HFFc6 (cell line): Measurements from ENCODE around the gene NCOA5. TPM values are rescaled to one million over a fixed set of nuclear protein-coding genes. Genes with fewer than 3 reads are reported as not detected.

ENCODE experiments used
- DNase-seq: peaks from one replicate; pipeline ENCODE4 v3.0.0-alpha.2; 2018
- H3K27ac Mint-ChIP-seq: 2 replicates; pipeline ENCODE4 v1.8.0; 2020; ENCODE audit warnings: mild to moderate bottlenecking, mixed read lengths
- H3K27me3 Mint-ChIP-seq: 2 replicates; pipeline ENCODE4 v1.8.0; 2021; ENCODE audit warnings: mild to moderate bottlenecking, moderate library complexity, mixed read lengths; ENCODE audit not compliant: insufficient read depth
- H3K36me3 Mint-ChIP-seq: 2 replicates; pipeline ENCODE4 v1.8.0; 2021; ENCODE audit warnings: low read depth, mixed read lengths
- H3K4me1 Mint-ChIP-seq: 2 replicates; pipeline ENCODE4 v1.8.0; 2020; ENCODE audit warnings: low read depth, mixed read lengths
- H3K4me3 Mint-ChIP-seq: 2 replicates; pipeline ENCODE4 v1.8.0; 2020; ENCODE audit warnings: mild to moderate bottlenecking, moderate library complexity, mixed read lengths
- H3K9me3 Mint-ChIP-seq: 2 replicates; pipeline ENCODE4 v1.8.0; 2020; ENCODE audit warnings: mild to moderate bottlenecking, mixed read lengths
- total RNA-seq, 6 experiments: library from RNA; stranded (reverse); fragmentation: NEBNext Ultra II Directional; extraction: Animal tissue kit (Norgen Biotek cat#: 25700); gene quantifications; 2 replicates in 1 of 6; 3 replicates in 5 of 6; pipeline ENCODE4 v1.2.3, GENCODE V29; 2021
- TF ChIP-seq, protein P1 (sequence below): fragments of 200-600 bp; sonication (generic); IDR thresholded peaks from 2 replicates; pipeline ENCODE4 v1.5.0; 2021; ENCODE audit warnings: antibody characterized with exemption, mild to moderate bottlenecking

The NCOA5 gene
- total RNA-seq, 6 experiments from 2014 or later = 15.3 to 25.1 (median 23.2) TPM

DNA sequence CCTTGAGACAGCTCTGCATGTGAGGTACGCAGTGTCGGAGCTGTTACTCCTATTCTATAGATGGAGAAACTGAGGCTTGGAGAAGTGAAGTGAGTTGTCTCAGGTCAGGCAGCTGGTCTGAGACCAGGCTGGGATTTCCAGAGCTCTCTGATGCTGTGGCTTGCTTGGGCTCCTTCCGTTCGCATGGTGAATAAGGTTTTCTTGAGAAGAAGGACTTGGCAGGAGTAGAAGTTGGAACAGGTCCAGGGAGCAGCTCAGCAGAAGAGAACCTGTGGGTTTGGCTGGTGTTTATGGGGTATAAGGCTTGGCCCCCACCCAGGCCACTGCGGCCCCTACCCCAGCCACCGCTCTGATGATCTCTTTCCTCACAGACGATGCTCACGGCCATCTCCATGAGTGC, 53.4 kb downstream of the NCOA5 start:
- DNase-seq = no peak
- TF ChIP-seq, protein P1, sequence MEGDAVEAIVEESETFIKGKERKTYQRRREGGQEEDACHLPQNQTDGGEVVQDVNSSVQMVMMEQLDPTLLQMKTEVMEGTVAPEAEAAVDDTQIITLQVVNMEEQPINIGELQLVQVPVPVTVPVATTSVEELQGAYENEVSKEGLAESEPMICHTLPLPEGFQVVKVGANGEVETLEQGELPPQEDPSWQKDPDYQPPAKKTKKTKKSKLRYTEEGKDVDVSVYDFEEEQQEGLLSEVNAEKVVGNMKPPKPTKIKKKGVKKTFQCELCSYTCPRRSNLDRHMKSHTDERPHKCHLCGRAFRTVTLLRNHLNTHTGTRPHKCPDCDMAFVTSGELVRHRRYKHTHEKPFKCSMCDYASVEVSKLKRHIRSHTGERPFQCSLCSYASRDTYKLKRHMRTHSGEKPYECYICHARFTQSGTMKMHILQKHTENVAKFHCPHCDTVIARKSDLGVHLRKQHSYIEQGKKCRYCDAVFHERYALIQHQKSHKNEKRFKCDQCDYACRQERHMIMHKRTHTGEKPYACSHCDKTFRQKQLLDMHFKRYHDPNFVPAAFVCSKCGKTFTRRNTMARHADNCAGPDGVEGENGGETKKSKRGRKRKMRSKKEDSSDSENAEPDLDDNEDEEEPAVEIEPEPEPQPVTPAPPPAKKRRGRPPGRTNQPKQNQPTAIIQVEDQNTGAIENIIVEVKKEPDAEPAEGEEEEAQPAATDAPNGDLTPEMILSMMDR = no peak
- 0 out of 2 replicates have a peak, but pooled peaks cover 6% of the 10 kb centered on the region for H3K4me1 Mint-ChIP-seq
- no peak overlapping the region for H3K27ac Mint-ChIP-seq
- H3K36me3 Mint-ChIP-seq = no peaks in the 10 kb centered on the region
- H3K4me3 Mint-ChIP-seq = no peak overlapping the region
- H3K9me3 Mint-ChIP-seq = no peaks in the 10 kb centered on the region
- peaks cover 26% of the 10 kb centered on the region for H3K27me3 Mint-ChIP-seq

DNA sequence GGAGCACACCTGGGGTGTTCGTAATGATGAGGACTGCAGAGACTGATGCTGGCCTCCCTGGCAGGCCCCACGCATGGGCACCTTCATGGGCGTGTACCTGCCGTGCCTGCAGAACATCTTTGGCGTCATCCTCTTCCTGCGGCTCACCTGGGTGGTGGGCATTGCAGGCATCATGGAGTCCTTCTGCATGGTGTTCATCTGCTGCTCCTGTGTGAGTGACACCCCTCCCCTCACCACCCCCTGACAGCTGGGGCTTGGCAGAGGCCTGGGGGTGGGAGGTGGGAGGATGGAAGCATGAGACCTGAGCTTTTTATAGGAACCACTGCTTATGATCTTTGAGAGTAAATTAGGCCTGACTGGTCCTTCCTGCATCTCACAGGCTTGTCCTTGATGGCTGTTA, 54.0 kb downstream of the NCOA5 start:
- H3K27me3 Mint-ChIP-seq = peaks cover 32% of the 10 kb centered on the region
- H3K4me3 Mint-ChIP-seq = no peak overlapping the region
- no peaks in the 10 kb centered on the region for H3K9me3 Mint-ChIP-seq
- H3K27ac Mint-ChIP-seq = no peak overlapping the region
- DNase-seq = no peak
- H3K4me1 Mint-ChIP-seq = 0 out of 2 replicates have a peak, but pooled peaks cover 6% of the 10 kb centered on the region
- TF ChIP-seq, protein P1 = no peak
- H3K36me3 Mint-ChIP-seq = no peaks in the 10 kb centered on the region

DNA sequence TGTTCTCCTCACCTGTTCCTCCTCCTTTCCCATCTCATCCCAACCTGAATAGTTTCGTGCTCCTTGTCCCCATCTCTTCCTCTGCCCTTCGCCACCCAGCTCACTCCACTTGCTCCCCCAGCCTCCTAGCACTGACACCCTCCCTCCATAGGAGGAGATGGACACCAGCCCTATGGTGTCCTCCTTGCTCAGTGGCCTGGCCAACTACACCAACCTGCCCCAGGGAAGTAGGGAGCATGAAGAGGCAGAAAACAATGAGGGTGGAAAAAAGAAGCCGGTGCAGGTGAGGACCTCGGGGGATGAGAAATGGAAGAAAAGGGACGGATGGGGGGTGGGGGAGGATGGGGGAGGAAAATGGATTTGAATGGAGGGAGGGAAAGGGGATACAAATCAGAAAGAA, 54.5 kb downstream of the NCOA5 start:
- no peak overlapping the region for H3K4me3 Mint-ChIP-seq
- no peaks in the 10 kb centered on the region for H3K36me3 Mint-ChIP-seq
- peaks cover 35% of the 10 kb centered on the region for H3K27me3 Mint-ChIP-seq
- H3K4me1 Mint-ChIP-seq = 0 out of 2 replicates have a peak, but pooled peaks cover 6% of the 10 kb centered on the region
- no peak overlapping the region for H3K27ac Mint-ChIP-seq
- H3K9me3 Mint-ChIP-seq = no peaks in the 10 kb centered on the region
- TF ChIP-seq, protein P1 = no peak
- DNase-seq = no peak

DNA sequence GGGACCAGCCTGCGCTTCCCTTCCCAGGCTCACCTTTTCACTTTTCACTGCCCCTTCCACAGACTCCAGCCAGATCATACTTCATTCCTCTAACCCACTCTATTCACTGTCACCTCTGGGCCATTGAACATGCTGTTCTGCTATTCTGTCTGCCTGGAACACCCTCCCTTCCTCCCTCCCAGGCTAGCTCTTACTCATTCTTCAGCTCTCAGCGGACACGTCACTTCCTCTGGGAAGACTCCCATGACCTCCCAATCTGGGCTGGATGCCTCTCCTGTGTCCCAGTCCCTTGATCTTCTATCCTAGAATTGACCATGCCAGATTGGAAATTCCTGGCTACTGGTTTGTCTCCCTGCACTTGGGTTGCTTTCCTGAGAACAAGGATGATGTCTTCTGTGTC, 55.7 kb downstream of the NCOA5 start:
- Mint-ChIP-seq H3K4me1 (0 out of 2 replicates have a peak, but pooled peaks cover 6% of the 10 kb centered on the region), H3K9me3 (no peaks in the 10 kb centered on the region), H3K4me3 (no peak overlapping the region), H3K36me3 (no peaks in the 10 kb centered on the region), H3K27me3 (peaks cover 36% of the 10 kb centered on the region), H3K27ac (no peak overlapping the region)
- TF ChIP-seq, protein P1 = no peak
- no peak for DNase-seq

DNA sequence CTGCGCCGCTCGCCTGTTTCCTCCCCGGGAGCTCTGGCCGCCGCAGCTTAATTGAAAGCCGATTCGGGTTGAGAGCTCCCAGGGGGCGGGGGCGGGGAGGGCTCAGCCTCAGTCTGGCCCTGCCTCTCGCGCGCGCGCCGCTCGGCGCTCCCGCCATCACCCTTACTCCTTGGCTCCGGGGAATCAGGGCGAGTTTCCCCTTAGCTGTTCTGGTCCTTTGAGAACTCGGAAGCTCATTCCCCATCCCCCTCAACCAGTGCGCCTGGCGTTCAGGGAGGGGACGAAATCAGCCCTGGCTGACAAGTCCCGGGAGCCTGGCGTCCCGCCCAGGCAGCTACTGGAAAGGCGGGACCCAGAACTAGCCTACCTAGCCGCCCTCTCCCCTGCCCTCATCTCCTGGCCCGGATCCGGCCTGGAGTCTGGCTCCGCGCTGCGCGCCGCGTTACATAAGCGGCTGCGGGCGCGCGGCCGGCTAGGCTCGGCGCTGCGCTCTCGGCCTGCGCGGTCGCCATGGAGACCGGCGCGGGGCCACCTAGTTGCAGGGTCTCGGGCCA, 58.0 kb downstream of the NCOA5 start:
- H3K27me3 Mint-ChIP-seq = peaks cover 31% of the 10 kb centered on the region
- TF ChIP-seq, protein P1 = no peak
- H3K27ac Mint-ChIP-seq = no peak overlapping the region
- H3K9me3 Mint-ChIP-seq = no peaks in the 10 kb centered on the region
- no peaks in the 10 kb centered on the region for H3K36me3 Mint-ChIP-seq
- 0 out of 2 replicates have a peak, but pooled peaks cover 6% of the 10 kb centered on the region for H3K4me1 Mint-ChIP-seq
- no peak overlapping the region for H3K4me3 Mint-ChIP-seq
- DNase-seq = no peak
